GM18498 (cell line): ENCODE measurements around the gene RAB25.

Source experiments
- ATAC-seq: cut with Tn5 transposase; IDR thresholded peaks from one replicate; pipeline ENCODE4 v1.9.1; 2021; ENCODE audit warnings: mild to moderate bottlenecking, moderate library complexity; ENCODE audit not compliant: unreplicated experiment

RAB25 gene

GRCh38 chr1:156078728-156079127 lies 17.8 kb downstream of the RAB25 start:
- no peak for ATAC-seq

DNA sequence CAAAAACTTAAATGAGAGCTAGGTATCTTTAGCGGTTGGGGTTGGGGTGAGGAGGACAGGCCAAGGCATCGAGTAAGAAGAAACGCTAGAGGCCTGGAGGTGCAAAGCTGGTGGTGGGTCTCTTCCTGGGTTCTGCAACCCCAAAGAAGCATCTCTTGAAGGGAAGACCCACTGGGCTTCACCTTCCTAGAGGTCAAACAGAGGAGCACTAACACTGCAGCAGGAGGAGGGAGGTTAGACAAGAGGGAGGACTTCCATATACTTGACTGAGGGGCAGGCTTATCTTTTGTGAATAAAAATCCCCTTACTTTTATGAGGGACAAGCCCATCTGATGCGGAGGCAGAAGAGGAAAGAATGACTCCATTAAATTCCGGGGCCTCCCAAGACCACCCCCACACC lies 18.8 kb downstream of the RAB25 start:
- no peak for ATAC-seq

- no peak for ATAC-seq
Measured at GRCh38 chr1:156080241-156080862, 19.4 kb downstream of the RAB25 start.

DNA sequence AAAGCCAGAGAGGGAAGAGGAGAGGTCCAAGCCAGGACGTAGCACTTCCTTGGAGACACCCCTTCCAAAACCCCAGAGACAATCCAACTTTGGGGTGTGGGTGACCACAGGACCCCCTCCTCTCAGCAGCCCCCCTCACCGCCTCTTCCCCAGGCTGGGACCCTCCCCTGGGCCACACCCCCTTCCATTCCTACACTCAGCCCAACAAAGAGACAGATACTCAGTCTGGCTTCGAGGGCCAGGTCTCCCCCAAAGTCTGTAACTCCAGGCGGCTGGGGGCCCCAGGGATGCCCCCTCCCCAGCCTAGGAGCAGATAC lies 19.9 kb downstream of the RAB25 start:
- no peak for ATAC-seq

DNA sequence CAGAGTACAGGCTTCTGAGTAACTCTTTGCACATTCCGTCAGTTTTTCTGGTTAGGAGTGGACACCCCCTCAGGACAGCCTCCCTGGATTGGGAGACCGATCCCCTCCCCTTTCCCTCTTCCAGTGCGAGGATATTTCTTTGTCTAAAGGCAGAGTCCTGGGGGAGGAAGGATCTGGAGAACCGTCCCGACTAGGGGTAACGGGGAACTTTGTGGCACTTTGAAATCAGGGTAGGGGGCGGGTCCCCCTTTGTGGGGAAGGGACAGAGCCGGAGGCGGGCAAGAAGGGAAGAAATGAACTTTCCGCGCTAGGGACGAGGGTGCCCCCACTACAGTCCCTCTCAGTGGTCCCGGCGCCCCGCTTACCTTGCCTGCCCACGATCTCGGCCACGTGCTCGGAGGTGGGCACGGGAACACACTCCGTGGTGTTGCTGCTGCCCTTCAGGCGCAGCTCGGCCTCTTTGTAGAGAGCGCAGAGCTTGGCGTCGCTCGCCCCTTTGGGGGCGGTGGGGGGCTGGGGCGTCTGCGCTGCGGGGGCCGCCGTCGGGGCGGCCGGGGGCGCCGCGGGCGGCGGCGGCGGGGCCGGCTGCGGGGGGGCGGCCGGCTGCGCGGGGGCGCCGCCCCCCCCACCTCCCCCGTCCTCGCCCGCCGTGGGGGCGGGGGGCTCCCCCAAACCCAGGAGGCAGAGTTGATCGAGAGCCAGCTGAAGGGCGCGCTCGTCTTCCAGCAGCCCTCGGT lies 20.4 kb downstream of the RAB25 start:
- no peak for ATAC-seq

DNA sequence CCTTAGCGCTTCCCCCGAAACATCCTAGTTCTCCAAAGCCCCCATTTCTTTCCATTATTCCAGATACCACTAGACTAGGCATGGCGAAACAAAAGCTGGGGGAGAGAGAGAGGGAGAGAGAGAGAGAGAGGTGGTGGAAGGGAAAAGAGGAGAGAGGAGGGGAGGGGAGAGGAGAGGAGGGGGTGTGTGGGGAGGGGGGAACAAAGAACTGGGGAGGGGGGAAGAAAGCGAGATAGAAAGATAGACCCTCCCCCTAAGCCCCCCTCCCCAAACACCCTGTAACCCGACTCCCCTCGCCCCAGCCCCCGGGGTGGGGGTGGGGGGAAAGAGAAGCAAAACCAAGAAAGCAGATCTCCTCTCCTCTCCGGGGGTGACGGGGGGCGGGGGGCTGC lies 21.0 kb downstream of the RAB25 start:
- ATAC-seq: no peak

- peak; percentile 55 for ATAC-seq
Measured at GRCh38 chr1:156082309-156083091, 21.5 kb downstream of the RAB25 start, which contains the start of gene MEX3A. Gene MEX3A (minus strand): TSS chr1:156082465. CDS start chr1:156081998, 467 bp downstream.

DNA sequence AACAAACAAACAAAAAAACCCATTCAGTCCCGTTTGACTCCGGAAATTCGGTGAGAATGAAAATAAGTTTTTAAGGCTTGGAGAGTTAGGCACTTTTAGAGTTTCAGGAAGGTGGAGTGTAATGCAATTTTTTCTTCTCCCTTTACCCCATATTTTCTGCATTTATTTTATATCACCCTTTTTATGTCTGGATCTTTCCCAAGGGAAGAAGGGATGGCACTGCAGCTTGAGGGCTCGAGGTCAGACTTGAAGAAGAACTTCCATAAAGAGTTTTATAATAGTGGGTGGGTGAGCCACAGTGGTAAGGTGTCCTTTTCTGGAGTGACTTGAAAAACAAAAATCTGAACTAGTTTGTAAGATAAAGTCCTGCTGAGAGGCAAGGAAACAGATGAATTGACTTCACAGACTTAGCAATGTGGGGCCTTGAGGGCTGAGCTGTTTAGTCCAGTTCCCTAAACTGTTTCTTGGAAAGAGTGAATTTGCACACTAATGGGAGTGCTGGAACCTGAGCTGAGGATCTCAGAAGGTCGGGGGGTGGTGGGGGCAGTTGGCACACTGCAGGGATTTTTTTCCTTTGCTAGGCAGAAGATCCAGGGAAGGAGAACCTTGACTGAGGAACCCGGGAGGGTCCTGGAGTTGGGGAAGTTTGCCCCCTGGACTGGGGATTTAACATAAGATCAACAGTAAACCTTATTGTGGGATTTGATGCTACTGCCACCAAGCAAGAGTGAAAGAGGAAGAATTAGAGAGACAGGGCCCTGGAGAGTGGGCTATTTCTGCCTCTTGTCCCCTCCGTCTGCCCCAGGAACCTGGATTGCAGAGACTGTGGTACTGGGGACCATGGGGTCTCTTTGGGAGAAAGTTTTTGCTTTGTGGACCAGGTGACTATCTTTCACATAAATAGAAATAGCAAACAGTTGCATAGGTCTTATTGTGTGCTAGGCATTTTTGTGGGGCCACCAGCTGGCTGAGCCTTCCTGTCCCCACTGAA lies 23.1 kb downstream of the RAB25 start:
- no peak for ATAC-seq

DNA sequence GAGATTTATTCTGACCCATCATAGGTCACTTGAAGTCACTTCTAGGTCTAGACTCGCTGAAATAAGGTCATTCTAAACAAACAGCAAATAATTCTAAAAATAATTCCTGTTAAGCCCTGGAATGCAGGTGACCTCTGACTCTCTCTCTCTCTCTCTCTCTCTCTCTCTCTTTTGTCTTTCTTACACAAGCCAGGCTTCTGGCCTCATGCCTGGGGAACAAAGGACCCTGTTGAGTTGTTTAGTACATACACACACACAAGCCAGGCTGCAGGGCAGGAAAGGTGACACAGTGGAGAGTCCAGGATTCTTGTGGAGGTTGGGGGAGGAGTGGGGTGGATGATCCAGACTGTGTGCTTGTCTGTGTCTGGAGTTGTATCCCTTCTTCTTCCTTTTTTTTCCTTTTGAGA lies 25.3 kb downstream of the RAB25 start:
- ATAC-seq: no peak

GRCh38 chr1:156089704-156090103 lies 28.7 kb downstream of the RAB25 start:
- no peak for ATAC-seq

- ATAC-seq: peak; percentile 17
Measured at GRCh38 chr1:156090138-156090839, 29.3 kb downstream of the RAB25 start.

DNA sequence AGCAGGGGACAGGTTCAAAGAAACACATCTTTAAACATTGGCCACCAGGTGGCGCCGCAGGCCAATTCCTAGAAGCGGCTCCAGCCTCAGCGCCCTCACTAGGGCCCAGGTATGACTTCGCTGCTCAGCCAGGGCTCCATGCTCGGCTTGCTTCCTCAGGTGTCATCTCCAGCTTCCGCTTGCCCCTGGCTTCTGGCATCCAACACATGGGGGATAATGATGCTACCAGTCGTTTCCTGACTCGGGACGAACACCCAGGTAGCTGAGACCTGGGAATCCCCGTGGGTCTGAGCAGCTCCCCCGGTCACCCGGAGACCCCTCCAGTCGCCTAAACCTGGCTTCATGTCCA lies 29.9 kb downstream of the RAB25 start:
- peak; percentile 64 for ATAC-seq

DNA sequence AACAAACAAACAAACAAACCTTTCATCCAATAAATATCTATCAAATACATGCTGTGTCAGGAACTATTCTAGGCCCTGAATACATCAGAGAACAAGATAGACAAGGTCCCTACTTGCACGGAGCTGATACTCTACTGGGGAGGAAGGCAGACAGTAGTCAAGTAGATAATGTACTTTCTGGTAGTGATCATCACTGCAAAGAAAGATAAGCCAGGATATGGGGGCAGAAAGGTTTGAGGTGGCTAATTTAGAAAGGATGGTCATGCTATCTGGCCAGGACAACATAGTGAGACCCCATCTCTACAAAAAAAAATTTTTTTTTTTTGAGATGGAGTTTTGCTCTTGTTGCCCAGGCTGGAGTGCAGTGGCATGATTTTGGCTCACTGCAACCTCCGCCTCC lies 30.6 kb downstream of the RAB25 start:
- ATAC-seq: no peak

GRCh38 chr1:156095906-156096508 lies 35.0 kb downstream of the RAB25 start:
- no peak for ATAC-seq

DNA sequence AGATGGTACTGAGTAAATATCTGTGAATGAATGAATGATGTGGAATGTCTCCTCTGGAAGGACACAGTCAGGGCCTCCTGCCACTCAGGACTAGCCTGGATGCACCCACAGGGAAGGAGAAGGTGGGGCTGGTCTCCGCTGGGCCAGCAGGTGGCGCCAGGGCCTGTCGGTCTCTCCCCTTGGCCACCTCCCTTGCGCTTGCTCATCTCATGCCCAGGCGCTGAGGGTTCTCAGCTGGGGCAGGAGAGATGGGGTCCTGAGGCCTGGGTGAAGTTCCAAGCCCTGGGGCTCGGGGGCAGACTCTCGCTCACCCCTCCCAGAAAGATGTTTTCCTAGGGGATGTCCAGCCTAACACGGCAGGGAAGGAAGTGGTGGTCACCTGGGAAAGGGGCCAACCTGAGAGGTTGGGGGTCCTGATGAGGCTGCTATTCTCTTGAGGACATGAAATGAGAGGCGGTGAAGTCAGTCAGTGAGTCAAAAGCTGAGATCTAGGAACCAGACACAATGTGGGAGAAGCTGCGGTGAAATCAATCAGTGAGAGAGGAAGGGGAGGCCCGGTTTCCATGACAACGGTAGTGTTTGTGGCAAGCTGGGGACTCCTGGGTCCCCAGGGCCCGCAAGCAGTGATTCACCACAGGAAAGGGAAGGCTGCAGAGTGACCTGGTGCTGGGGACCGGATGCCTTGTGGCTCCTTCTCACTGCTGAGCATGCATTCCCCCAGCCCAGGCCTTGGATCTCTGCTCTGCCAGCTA lies 35.9 kb downstream of the RAB25 start:
- ATAC-seq: peak; percentile 63

DNA sequence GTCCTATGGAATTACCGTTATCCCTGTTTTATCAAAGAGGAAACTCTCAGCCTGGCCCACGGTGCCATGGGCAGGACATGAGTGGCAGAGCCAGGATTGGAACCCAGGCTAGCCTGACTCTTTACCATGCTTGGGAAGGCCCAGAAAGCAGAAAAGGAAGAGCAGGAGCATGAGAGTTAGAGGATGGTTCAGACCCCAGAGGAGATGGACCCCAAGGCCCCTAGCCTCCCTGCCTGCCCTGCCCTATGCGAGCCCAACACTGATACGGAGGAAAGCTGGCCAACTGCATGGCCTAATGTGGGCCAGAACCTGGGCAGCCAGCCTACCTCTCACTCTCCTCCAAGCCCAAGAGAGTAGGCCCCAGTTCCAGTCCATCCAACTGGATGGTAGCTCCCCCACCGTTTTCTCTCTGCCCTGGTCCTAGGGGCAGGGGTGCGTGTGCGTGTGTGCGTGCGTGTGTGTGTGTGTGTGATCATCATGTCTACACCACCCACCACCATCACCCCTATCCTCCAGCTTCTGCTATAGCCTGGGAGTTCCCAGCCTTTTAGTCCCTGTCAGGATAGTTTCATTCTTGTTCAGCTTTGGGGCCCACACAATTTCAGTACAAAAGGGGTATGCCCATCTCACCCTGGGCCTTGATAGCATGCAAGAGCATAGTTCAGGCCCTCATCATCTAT lies 36.7 kb downstream of the RAB25 start:
- peak; percentile 27 for ATAC-seq

- ATAC-seq: no peak
Measured at GRCh38 chr1:156098784-156099183, 37.8 kb downstream of the RAB25 start.

DNA sequence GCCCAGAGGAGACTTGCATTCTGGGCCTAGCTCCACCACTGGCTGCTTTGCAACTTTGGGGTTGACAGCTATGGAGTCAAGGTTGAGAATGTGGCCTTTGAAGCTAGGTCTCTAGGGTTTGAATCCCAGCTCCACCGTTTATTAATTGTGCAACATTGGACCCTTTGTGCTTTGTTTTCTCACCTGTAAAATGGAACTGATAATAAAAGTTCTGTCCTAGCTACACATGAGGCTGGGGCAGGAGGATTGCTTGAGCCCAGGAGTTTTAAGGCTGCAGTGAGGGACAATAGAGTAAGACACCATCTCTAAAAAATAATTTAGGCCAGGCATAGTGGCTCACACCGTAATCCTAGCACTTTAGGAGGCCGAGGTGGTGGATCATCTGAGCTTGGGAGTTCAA lies 38.3 kb downstream of the RAB25 start:
- no peak for ATAC-seq
